HK-2 (cell line): Measurements from ENCODE around the gene ELK1.
A peak's percentile ranks its signal among the peaks of the same experiment; 100 is the strongest.
"Not testable (repeated sequence)": the region's sequence is repeated elsewhere in the genome, so short reads cannot be mapped to it uniquely, and the experiment has no call there.

Experiments used
- DNase-seq: peaks from one replicate; pipeline ENCODE4 v3.0.0-alpha.2; 2018; ENCODE audit not compliant: unreplicated experiment

Gene ELK1

GRCh38 chrX:47650164-47651042 lies at the start of gene ELK1:
ELK1 (minus strand) TSS chrX:47650563; CDS start chrX:47641441, 9,122 bp downstream.
- peak; percentile 97 for DNase-seq

- no peak for DNase-seq
Measured at GRCh38 chrX:47697181-47697580, 46.8 kb upstream of the ELK1 start.

GRCh38 chrX:47690175-47690574 lies 39.8 kb upstream of the ELK1 start:
- DNase-seq: no peak

GRCh38 chrX:47687263-47687662 lies 36.9 kb upstream of the ELK1 start:
- no peak for DNase-seq

- DNase-seq: no peak
Measured at GRCh38 chrX:47683829-47684205, 33.5 kb upstream of the ELK1 start.

GRCh38 chrX:47683184-47683828 lies 32.9 kb upstream of the ELK1 start:
- DNase-seq: no peak

GRCh38 chrX:47675959-47676859 lies 25.8 kb upstream of the ELK1 start:
- DNase-seq: not testable (repeated sequence)

GRCh38 chrX:47674776-47675175 lies 24.4 kb upstream of the ELK1 start:
- DNase-seq: no peak

- not testable (repeated sequence) for DNase-seq
Measured at GRCh38 chrX:47665797-47666196, 15.4 kb upstream of the ELK1 start.

- DNase-seq: no peak
Measured at GRCh38 chrX:47664737-47665136, 14.4 kb upstream of the ELK1 start.

- DNase-seq: peak; percentile 61
Measured at GRCh38 chrX:47662144-47662657, 11.8 kb upstream of the ELK1 start.

- DNase-seq: no peak
Measured at GRCh38 chrX:47661539-47661938, 11.2 kb upstream of the ELK1 start.

GRCh38 chrX:47659421-47659726 lies 9.0 kb upstream of the ELK1 start:
- no peak for DNase-seq

- DNase-seq: peak; percentile 97
Measured at GRCh38 chrX:47658684-47659420, 8.5 kb upstream of the ELK1 start, which contains the start of gene UXT. UXT (minus strand) TSS chrX:47659180; CDS start chrX:47658927, 253 bp downstream.

GRCh38 chrX:47658301-47658683 lies 7.9 kb upstream of the ELK1 start:
- DNase-seq: no peak

- no peak for DNase-seq
Measured at GRCh38 chrX:47651043-47651905, 911 bp upstream of the ELK1 start.

GRCh38 chrX:47649781-47650163 lies 591 bp downstream of the ELK1 start:
- DNase-seq: no peak

GRCh38 chrX:47649271-47649670 lies 1.1 kb downstream of the ELK1 start:
- no peak for DNase-seq

GRCh38 chrX:47648376-47648775 lies 2.0 kb downstream of the ELK1 start:
- DNase-seq: no peak

- DNase-seq: no peak
Measured at GRCh38 chrX:47646636-47647035, 3.7 kb downstream of the ELK1 start.
